ENCODE measurements around the gene MYO18A. TPM values are rescaled to one million over a fixed set of nuclear protein-coding genes. Genes with fewer than 3 reads are reported as not detected.
A peak's percentile ranks its signal among the peaks of the same experiment; 100 is the strongest.
"Not testable (repeated sequence)": the region's sequence is repeated elsewhere in the genome, so short reads cannot be mapped to it uniquely, and the experiment has no call there.

The MYO18A gene
- total and polyA plus RNA-seq, 9 donors: 23.0 to 53.9 (median 31.7) TPM

DNA sequence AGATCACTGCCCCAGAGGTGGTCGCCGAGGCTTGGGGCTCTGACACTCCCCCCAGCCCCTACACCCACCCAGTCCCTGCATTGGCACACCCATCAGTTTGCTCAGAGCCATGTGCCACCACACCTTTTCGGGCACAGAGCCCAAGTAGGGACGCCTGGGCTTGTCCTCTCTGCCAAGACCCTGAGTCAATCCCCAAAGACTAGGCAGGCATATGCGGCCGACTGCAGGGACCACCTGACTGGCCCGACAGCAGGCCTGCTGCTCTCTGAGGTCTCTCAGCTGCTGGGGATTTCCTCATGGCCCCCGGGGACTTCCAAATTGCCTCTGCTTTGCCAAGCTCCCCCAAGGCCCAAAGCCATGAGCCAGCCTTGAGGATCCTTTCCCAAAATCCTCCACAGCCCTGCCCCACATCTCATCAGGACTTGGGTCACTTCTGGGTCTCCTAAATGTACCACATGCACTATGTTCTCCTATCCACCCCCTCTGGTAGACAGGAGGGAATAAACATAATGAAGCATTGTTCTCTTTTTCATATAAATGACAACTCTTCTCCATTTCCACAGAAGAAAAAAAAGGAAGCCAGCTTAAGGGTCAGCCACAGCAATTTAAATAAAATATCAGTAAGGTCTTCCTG, 30.6 kb downstream of the MYO18A start:
- DNase-seq: peak; percentile 50 to 70 (median 64)
- peaks cover 9% of the 10 kb centered on the region for H3K4me1 ChIP-seq (ENCODE audit: insufficient read depth)

DNA sequence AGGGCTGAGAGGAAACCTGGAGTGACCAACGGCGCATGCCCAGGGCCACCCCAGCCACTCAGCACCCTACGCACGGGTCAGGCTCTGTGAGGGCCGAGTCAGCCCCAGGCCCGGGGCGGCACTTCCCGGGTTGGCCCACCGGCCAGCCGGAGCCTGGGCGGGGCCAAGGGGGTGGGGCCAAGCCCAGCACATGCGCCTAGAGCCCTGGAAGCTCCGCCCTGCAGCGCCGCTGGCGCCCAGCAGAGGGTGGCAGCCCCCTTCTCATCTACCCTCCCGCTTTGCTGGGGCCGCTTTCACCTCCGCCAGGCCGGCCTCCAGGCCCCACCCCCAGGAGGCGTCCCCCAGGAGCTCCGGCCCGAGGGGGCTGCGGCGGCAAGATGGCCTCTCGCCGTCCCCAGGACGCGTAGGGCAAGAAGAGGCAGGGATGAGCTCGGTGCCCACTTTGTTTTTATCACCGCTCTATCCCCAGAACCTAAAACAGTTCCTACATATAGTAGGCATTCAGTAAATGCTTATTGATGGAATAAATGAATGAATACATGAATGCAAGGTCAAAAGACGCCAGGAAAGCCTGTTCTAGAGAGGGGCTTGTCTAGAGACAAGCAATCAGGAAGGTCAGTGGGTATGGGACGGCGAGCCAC, 31.3 kb downstream of the MYO18A start:
- Histone ChIP-seq H3K4me3 (peak overlapping the region; percentile 54), H3K27ac (peak overlapping the region; percentile 53 to 77), H3K4me1 (ENCODE audit: insufficient read depth) (peaks cover 7% of the 10 kb centered on the region), H3K9me3 (no peaks in the 10 kb centered on the region), H3K27me3 (no peaks in the 10 kb centered on the region), H3K36me3 (no peaks in the 10 kb centered on the region)
- intact Hi-C loops (cut with DNase I): loop anchor here (2.0 to 10.0 kb wide), 4 partner anchors 28 to 146 kb away; partner anchors contain the start of gene NUFIP2 (in 2 of the 4)
- WGBS, 3 donors: 4 to 6% (median 4%) methylated on average over 25 to 34 of the region's 34 CpGs
- DNase-seq: peak; percentile 90 to 97 (median 94)
- TF ChIP-seq EP300 (IDR thresholded peaks at IDR 0.05) (no peak), POLR2A (IDR thresholded peaks at IDR 0.05) (peak; percentile 5)
- TF ChIP-seq, protein P1, sequence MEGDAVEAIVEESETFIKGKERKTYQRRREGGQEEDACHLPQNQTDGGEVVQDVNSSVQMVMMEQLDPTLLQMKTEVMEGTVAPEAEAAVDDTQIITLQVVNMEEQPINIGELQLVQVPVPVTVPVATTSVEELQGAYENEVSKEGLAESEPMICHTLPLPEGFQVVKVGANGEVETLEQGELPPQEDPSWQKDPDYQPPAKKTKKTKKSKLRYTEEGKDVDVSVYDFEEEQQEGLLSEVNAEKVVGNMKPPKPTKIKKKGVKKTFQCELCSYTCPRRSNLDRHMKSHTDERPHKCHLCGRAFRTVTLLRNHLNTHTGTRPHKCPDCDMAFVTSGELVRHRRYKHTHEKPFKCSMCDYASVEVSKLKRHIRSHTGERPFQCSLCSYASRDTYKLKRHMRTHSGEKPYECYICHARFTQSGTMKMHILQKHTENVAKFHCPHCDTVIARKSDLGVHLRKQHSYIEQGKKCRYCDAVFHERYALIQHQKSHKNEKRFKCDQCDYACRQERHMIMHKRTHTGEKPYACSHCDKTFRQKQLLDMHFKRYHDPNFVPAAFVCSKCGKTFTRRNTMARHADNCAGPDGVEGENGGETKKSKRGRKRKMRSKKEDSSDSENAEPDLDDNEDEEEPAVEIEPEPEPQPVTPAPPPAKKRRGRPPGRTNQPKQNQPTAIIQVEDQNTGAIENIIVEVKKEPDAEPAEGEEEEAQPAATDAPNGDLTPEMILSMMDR (IDR thresholded peaks at IDR 0.05): peak; percentile 97

More for the DNA sequence above, 30.6 kb downstream of the MYO18A start:
- Histone ChIP-seq H3K27ac (peak overlapping the region; percentile 8 to 77), H3K4me3 (peak overlapping the region; percentile 54), H3K9me3 (no peaks in the 10 kb centered on the region), H3K27me3 (no peaks in the 10 kb centered on the region), H3K36me3 (no peaks in the 10 kb centered on the region)
- TF ChIP-seq EP300 (IDR thresholded peaks at IDR 0.05) (no peak), POLR2A (IDR thresholded peaks at IDR 0.05) (no peak)
- TF ChIP-seq, protein P1 (IDR thresholded peaks at IDR 0.05): no peak
- intact Hi-C loops (cut with DNase I): loop anchor here (2.0 to 10.0 kb wide), 5 partner anchors 27 to 145 kb away; partner anchors contain the start of genes NUFIP2 (in 2 of the 4) and MYO18A (in 1 of the 4)
- 18 to 32% (median 25%) methylated on average over 8 of the region's 8 CpGs for WGBS, 3 donors

DNA sequence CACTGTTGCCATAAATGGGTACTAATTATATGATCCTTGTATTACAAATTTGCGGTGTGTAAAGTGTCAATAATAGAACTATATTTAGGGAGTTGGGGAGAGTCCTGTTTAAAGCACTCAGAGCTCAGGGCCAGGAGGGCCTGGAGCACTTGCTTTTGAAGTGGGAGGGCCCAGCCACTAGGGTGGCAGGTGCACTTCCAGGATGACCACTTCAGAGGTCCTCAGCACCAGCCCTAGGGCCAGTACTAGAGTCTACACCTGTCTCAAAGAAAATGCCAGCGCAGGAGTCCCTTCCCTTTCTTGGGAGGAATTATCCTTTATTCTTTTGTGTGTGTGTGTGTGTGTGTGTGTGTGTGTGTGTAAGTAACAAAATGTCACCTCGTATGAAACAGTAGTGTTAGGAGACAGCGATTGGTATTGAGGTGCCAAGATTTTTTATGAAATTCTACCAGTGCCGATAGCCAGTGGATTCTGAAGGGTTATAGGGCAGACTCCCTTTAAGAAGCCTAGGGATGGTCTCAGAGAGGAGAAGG, 31.9 kb downstream of the MYO18A start:
- H3K27me3 ChIP-seq: no peaks in the 10 kb centered on the region
- no peaks in the 10 kb centered on the region for H3K36me3 ChIP-seq
- H3K4me3 ChIP-seq: peak overlapping the region; percentile 54
- H3K27ac ChIP-seq: peak overlapping the region; percentile 53 to 77
- TF ChIP-seq EP300 (IDR thresholded peaks at IDR 0.05) (no peak), POLR2A (IDR thresholded peaks at IDR 0.05) (no peak)
- TF ChIP-seq, protein P1 (IDR thresholded peaks at IDR 0.05): no peak
- DNase-seq: no peak
- 31 to 35% (median 35%) methylated on average over 5 of the region's 5 CpGs for WGBS, 3 donors
- H3K9me3 ChIP-seq: no peaks in the 10 kb centered on the region
- peaks cover 7% of the 10 kb centered on the region for H3K4me1 ChIP-seq (ENCODE audit: insufficient read depth)
- intact Hi-C loops (cut with DNase I): loop anchor here (2.0 to 10.0 kb wide), 4 partner anchors 28 to 146 kb away; partner anchors contain the start of gene NUFIP2 (in 2 of the 4)

DNA sequence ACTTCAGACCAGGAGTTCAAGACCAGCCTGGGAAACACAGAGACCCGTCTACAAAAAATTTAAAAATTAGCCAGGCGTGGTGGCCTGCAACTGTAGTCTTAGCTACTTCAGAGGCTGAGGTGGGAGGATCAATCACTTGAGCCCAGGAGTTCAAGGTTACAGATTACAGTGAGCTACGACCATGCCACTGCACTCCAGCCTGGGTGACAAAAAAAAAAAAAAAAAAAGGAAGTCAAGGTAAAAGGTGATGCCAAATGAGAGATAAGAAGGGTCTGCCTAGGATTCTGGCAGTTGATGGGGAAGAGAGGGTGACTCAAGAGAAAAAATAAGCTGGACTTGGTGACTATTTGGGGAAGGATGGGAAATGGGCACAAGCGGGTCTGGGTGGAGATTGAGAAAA, 32.5 kb downstream of the MYO18A start:
- H3K27me3 ChIP-seq: no peaks in the 10 kb centered on the region
- no peak overlapping the region for H3K4me3 ChIP-seq
- TF ChIP-seq POLR2A (IDR thresholded peaks at IDR 0.05) (no peak), EP300 (IDR thresholded peaks at IDR 0.05) (no peak)
- TF ChIP-seq, protein P1 (IDR thresholded peaks at IDR 0.05): no peak
- H3K9me3 ChIP-seq: no peaks in the 10 kb centered on the region
- no peak for DNase-seq
- 58 to 70% (median 67%) methylated on average over 4 of the region's 4 CpGs for WGBS, 3 donors
- H3K36me3 ChIP-seq: no peaks in the 10 kb centered on the region
- no peak overlapping the region for H3K27ac ChIP-seq
- peaks cover 7% of the 10 kb centered on the region for H3K4me1 ChIP-seq (ENCODE audit: insufficient read depth)
- intact Hi-C loops (cut with DNase I): loop anchor here (2.0 to 10.0 kb wide), 4 partner anchors 29 to 147 kb away; partner anchors contain the start of gene NUFIP2 (in 2 of the 4)

DNA sequence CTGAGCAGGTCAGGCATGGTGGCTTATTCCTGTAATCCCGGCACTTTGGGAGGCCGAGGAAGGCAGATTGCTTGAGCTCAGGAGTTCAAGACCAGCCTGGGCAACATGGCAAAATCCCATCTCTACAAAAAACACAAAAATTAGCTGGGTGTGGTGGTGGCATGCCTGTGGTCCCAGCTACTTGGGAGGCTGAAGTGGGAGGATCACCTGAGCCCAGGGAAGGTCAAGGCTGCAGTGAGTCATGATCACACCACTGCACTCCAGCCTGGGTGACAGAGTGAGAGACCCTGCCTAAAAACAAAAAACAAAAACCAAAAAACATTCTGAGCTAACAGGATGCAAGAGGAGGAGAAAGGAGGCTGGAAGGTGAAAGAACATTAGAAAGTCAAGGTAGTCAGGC, 33.0 kb downstream of the MYO18A start:
- not testable (repeated sequence) for H3K4me1 ChIP-seq (ENCODE audit: insufficient read depth); H3K4me3 ChIP-seq; H3K27ac ChIP-seq; H3K9me3 ChIP-seq; H3K36me3 ChIP-seq; H3K27me3 ChIP-seq; DNase-seq
- 68 to 77% (median 73%) methylated on average over 2 of the region's 2 CpGs for WGBS, 3 donors
- intact Hi-C loops (cut with DNase I): loop anchor here (5.0 to 10.0 kb wide), 3 partner anchors 68 to 148 kb away; partner anchors contain the start of gene NUFIP2 (in 2 of the 4)
